ENCODE measurements around the gene TEX26.

The TEX26 gene

GRCh38 chr13:30974350-30974749, 41.9 kb downstream of the TEX26 start:
- no peak for DNase-seq
- no peaks in the 10 kb centered on the region for H3K36me3 ChIP-seq
- H3K9me3 ChIP-seq, result no peaks in the 10 kb centered on the region
- no peaks in the 10 kb centered on the region for H3K27me3 ChIP-seq
- no peak for TF ChIP-seq CTCF (IDR thresholded peaks at IDR 0.05; ENCODE audit: low read depth, low read length)
- H3K4me1 ChIP-seq, result peaks cover 5% of the 10 kb centered on the region; the same call in 1 of the 2 replicates
- H3K4me3 ChIP-seq (ENCODE audit: low read depth, low read length), result no peak overlapping the region

- no peak for TF ChIP-seq CTCF (IDR thresholded peaks at IDR 0.05; ENCODE audit: low read depth, low read length)
- Histone ChIP-seq H3K27me3 (no peaks in the 10 kb centered on the region), H3K9me3 (no peaks in the 10 kb centered on the region), H3K4me3 (ENCODE audit: low read depth, low read length) (no peak overlapping the region), H3K4me1 (peaks cover 5% of the 10 kb centered on the region; the same call in 1 of the 2 replicates), H3K36me3 (no peaks in the 10 kb centered on the region)
- DNase-seq, result no peak
Observed at GRCh38 chr13:30976025-30976424, 43.6 kb downstream of the TEX26 start.

- peak; percentile 88 for TF ChIP-seq CTCF (IDR thresholded peaks at IDR 0.05; ENCODE audit: low read depth, low read length)
- H3K4me3 ChIP-seq (ENCODE audit: low read depth, low read length), result no peak overlapping the region
- H3K36me3 ChIP-seq, result no peaks in the 10 kb centered on the region
- H3K9me3 ChIP-seq, result no peaks in the 10 kb centered on the region
- peaks cover 5% of the 10 kb centered on the region; the same call in 1 of the 2 replicates for H3K4me1 ChIP-seq
- no peaks in the 10 kb centered on the region for H3K27me3 ChIP-seq
- peak; percentile 70 for DNase-seq
Observed at GRCh38 chr13:30978981-30979956, 46.8 kb downstream of the TEX26 start.

- TF ChIP-seq CTCF (IDR thresholded peaks at IDR 0.05; ENCODE audit: low read depth, low read length), result no peak
- Histone ChIP-seq H3K36me3 (no peaks in the 10 kb centered on the region), H3K4me3 (ENCODE audit: low read depth, low read length) (no peak overlapping the region), H3K27me3 (no peaks in the 10 kb centered on the region), H3K4me1 (peaks cover 2% of the 10 kb centered on the region; the same call in 1 of the 2 replicates), H3K9me3 (no peaks in the 10 kb centered on the region)
- no peak for DNase-seq
Observed at GRCh38 chr13:30982506-30982905, 50.0 kb downstream of the TEX26 start.

- no peaks in the 10 kb centered on the region; the same call in 1 of the 2 replicates for H3K4me1 ChIP-seq
- H3K36me3 ChIP-seq, result no peaks in the 10 kb centered on the region
- no peak overlapping the region for H3K4me3 ChIP-seq (ENCODE audit: low read depth, low read length)
- no peak for TF ChIP-seq CTCF (IDR thresholded peaks at IDR 0.05; ENCODE audit: low read depth, low read length)
- H3K9me3 ChIP-seq, result no peaks in the 10 kb centered on the region
- no peak for DNase-seq
- no peaks in the 10 kb centered on the region for H3K27me3 ChIP-seq
Observed at GRCh38 chr13:30982906-30983305, 50.5 kb downstream of the TEX26 start.

- Histone ChIP-seq H3K4me1 (no peaks in the 10 kb centered on the region), H3K27me3 (no peaks in the 10 kb centered on the region), H3K36me3 (no peaks in the 10 kb centered on the region), H3K9me3 (no peaks in the 10 kb centered on the region), H3K4me3 (ENCODE audit: low read depth, low read length) (no peak overlapping the region)
- TF ChIP-seq CTCF (IDR thresholded peaks at IDR 0.05; ENCODE audit: low read depth, low read length), result no peak
- no peak for DNase-seq
Observed at GRCh38 chr13:30983431-30983830, 51.0 kb downstream of the TEX26 start.

Data from BE2C (cell line).